ENCODE data around the gene PDLIM4.

- TF ChIP-seq, protein P1, sequence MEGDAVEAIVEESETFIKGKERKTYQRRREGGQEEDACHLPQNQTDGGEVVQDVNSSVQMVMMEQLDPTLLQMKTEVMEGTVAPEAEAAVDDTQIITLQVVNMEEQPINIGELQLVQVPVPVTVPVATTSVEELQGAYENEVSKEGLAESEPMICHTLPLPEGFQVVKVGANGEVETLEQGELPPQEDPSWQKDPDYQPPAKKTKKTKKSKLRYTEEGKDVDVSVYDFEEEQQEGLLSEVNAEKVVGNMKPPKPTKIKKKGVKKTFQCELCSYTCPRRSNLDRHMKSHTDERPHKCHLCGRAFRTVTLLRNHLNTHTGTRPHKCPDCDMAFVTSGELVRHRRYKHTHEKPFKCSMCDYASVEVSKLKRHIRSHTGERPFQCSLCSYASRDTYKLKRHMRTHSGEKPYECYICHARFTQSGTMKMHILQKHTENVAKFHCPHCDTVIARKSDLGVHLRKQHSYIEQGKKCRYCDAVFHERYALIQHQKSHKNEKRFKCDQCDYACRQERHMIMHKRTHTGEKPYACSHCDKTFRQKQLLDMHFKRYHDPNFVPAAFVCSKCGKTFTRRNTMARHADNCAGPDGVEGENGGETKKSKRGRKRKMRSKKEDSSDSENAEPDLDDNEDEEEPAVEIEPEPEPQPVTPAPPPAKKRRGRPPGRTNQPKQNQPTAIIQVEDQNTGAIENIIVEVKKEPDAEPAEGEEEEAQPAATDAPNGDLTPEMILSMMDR (IDR thresholded peaks at IDR 0.05): no peak
- TF ChIP-seq POLR2A (IDR thresholded peaks at IDR 0.05): no peak
- TF ChIP-seq POLR2AphosphoS5 (IDR thresholded peaks at IDR 0.05): no peak
These were observed 64.8 kb downstream of the PDLIM4 start for GRCh38 chr5:132322266-132322665.

Measured in prostate gland (tissue), 2 donors.